ENCODE measurements around the gene KHSRP. TPM values are rescaled to one million over a fixed set of nuclear protein-coding genes. Genes with fewer than 3 reads are reported as not detected.
"Not testable (repeated sequence)": the region's sequence is repeated elsewhere in the genome, so short reads cannot be mapped to it uniquely, and the experiment has no call there.

The KHSRP gene
- total RNA-seq, 1 donor from 2014 or later: 168 TPM

GRCh38 chr19:6452223-6452614, 27.6 kb upstream of the KHSRP start:
- no peak for DNase-seq (ENCODE audit: low spot score)

- no peak for DNase-seq (ENCODE audit: low spot score)
These were observed 27.1 kb upstream of the KHSRP start for GRCh38 chr19:6451583-6452222.

GRCh38 chr19:6450166-6450565, 25.6 kb upstream of the KHSRP start:
- DNase-seq (ENCODE audit: low spot score): no peak

GRCh38 chr19:6448045-6448444, 23.4 kb upstream of the KHSRP start:
- DNase-seq (ENCODE audit: low spot score): no peak

GRCh38 chr19:6446452-6446851, 21.8 kb upstream of the KHSRP start:
- DNase-seq (ENCODE audit: low spot score): no peak

- no peak for DNase-seq (ENCODE audit: low spot score)
These were observed 19.4 kb upstream of the KHSRP start for GRCh38 chr19:6443986-6444385.

GRCh38 chr19:6442087-6442688, 17.6 kb upstream of the KHSRP start:
- DNase-seq (ENCODE audit: low spot score): no peak

GRCh38 chr19:6440905-6441304, 16.3 kb upstream of the KHSRP start:
- DNase-seq (ENCODE audit: low spot score): no peak

GRCh38 chr19:6439743-6440142, 15.1 kb upstream of the KHSRP start:
- DNase-seq (ENCODE audit: low spot score): no peak

- no peak for DNase-seq (ENCODE audit: low spot score)
These were observed 9.1 kb upstream of the KHSRP start, which contains the start of gene SLC25A41 for GRCh38 chr19:6433663-6434062. Gene SLC25A41 (minus strand): TSS chr19:6433763. CDS start chr19:6433693, 70 bp downstream.

GRCh38 chr19:6433165-6433564, 8.6 kb upstream of the KHSRP start:
- DNase-seq (ENCODE audit: low spot score): no peak

GRCh38 chr19:6431891-6432290, 7.3 kb upstream of the KHSRP start:
- no peak for DNase-seq (ENCODE audit: low spot score)

GRCh38 chr19:6429419-6430221, 5.0 kb upstream of the KHSRP start:
- DNase-seq (ENCODE audit: low spot score): no peak

- not testable (repeated sequence) for DNase-seq (ENCODE audit: low spot score)
These were observed 4.2 kb upstream of the KHSRP start for GRCh38 chr19:6428692-6429418.

- DNase-seq (ENCODE audit: low spot score): no peak
These were observed 2.5 kb upstream of the KHSRP start for GRCh38 chr19:6427131-6427530.

- no peak for DNase-seq (ENCODE audit: low spot score)
These were observed 1.4 kb upstream of the KHSRP start for GRCh38 chr19:6425732-6426620.

- peak; percentile 99 for DNase-seq (ENCODE audit: low spot score)
These were observed 524 bp upstream of the KHSRP start for GRCh38 chr19:6424939-6425731.

- no peak for DNase-seq (ENCODE audit: low spot score)
These were observed 964 bp downstream of the KHSRP start for GRCh38 chr19:6423499-6424194.

Data from mesenteric fat pad (tissue), 1 donor.